A549 (cell line): ENCODE results near the gene PRKAR2B.

Source experiments
- JUN ChIP-seq, 2 experiments: fragments of >200 bp; sonication (Bioruptor Twin); formaldehyde crosslinking; IDR thresholded peaks; 2 replicates in 1 of 2; 3 replicates in 1 of 2; pipeline ENCODE4 v1.6.1; 2016 to 2017
- MAFK ChIP-seq: fragments of 450-650 bp; IDR thresholded peaks from 2 replicates; pipeline ENCODE4 v1.6.1; 2014; ENCODE audit not compliant: partially characterized antibody
- POLR2A ChIP-seq: IDR thresholded peaks from 2 replicates; pipeline ENCODE4 v1.6.1; 2012; ENCODE audit warnings: mild to moderate bottlenecking, low read length
- TF ChIP-seq, protein P1 (sequence below): fragments of >200 bp; sonication (Bioruptor Twin); formaldehyde crosslinking; IDR thresholded peaks from 3 replicates; pipeline ENCODE4 v1.5.1; 2016
- TF ChIP-seq, protein P2 (sequence below): IDR thresholded peaks from 2 replicates; pipeline ENCODE4 v1.6.1; 2012

DNA sequence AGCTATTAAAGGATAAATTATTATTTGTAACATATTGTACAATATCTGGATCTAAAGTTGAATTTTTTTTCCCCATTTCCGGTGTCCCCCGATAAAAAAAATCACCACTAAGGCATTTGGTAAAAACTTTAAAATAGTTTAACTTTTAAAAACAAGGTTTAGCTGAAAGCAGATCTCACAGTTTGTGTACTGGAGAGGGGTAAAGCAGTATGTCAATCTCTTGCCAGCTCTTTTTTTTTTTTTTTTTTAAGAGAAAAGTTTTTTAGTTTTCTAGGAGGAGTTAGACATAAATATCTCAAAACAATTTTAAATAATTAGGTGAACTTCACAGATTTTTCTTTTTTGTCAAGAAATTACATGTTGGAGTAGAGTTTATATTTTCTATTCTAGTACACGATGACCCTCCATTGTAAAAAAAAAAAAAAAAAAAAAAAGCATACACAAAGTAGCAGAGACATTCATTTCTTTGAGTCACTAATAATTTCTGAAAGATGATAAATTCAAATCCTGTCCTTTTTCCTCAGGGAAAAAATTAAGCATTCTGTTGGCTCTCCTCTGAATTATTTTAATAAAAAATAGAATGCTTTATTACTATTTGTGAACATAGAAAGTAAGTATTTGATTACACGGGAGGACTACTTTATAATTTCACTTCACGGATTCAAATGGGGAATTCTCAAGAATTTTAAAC, 122.4 kb downstream of the PRKAR2B start:
- TF ChIP-seq, protein P1, sequence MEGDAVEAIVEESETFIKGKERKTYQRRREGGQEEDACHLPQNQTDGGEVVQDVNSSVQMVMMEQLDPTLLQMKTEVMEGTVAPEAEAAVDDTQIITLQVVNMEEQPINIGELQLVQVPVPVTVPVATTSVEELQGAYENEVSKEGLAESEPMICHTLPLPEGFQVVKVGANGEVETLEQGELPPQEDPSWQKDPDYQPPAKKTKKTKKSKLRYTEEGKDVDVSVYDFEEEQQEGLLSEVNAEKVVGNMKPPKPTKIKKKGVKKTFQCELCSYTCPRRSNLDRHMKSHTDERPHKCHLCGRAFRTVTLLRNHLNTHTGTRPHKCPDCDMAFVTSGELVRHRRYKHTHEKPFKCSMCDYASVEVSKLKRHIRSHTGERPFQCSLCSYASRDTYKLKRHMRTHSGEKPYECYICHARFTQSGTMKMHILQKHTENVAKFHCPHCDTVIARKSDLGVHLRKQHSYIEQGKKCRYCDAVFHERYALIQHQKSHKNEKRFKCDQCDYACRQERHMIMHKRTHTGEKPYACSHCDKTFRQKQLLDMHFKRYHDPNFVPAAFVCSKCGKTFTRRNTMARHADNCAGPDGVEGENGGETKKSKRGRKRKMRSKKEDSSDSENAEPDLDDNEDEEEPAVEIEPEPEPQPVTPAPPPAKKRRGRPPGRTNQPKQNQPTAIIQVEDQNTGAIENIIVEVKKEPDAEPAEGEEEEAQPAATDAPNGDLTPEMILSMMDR = no peak
- TF ChIP-seq MAFK = no peak
- TF ChIP-seq JUN (IDR thresholded peaks at IDR 0.05) = no peak
- no peak for TF ChIP-seq POLR2A
- TF ChIP-seq, protein P2, sequence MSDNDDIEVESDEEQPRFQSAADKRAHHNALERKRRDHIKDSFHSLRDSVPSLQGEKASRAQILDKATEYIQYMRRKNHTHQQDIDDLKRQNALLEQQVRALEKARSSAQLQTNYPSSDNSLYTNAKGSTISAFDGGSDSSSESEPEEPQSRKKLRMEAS = no peak
